Measurements from ENCODE around the gene HLA-DQB2. TPM values are rescaled to one million over a fixed set of nuclear protein-coding genes. Genes with fewer than 3 reads are reported as not detected.

Gene HLA-DQB2
- total RNA-seq (2012; rRNA removed) (not detected in 2 replicates), polyA plus RNA-seq (2012; rRNA removed) (not detected in 2 replicates), Bru-seq, nascent RNA (not detected), BruChase-seq, experiment 1, labeled RNA remaining after a 6-hour chase (not detected), BruChase-seq, experiment 2, labeled RNA remaining after a 2-hour chase (not detected)
- polyA plus RNA-seq (2012; cell fraction: cytosol; rRNA removed) = not detected in 2 replicates
- not detected in 2 replicates for polyA plus RNA-seq (2012; cell fraction: nucleus; rRNA removed; ENCODE audit: low replicate concordance)
- long read RNA-seq = 0 reads

- Histone ChIP-seq H3K27ac (ENCODE audit: insufficient read depth, low read length) (no peak within 1 kb of the TSS), H3K9me1 (ENCODE audit: insufficient read depth, low read length) (no peaks in the 10 kb centered on the region), H4K5ac (ENCODE audit: low read depth, low read length) (no peak within 1 kb of the TSS), H4K20me1 (ENCODE audit: insufficient read depth, low read length) (no peaks in the 10 kb centered on the region), H2AFZ (replicated peaks; ENCODE audit: low read length, poor library complexity) (no peak within 1 kb of the TSS), H3K9me3 (ENCODE audit: control insufficient read depth, insufficient read depth, low read length) (no peaks in the 10 kb centered on the region), H3K18ac (ENCODE audit: low read depth, low read length) (no peak within 1 kb of the TSS), H2BK15ac (ENCODE audit: low read depth, low read length) (no peak within 1 kb of the TSS), H4K8ac (ENCODE audit: low read depth in 2 of 2, low read length in 2 of 2) (no peak within 1 kb of the TSS), H3K36me3 (ENCODE audit: control insufficient read depth, insufficient read depth, low read length) (no peaks in the 10 kb centered on the region), H3K4ac (ENCODE audit: low read depth, low read length) (no peak within 1 kb of the TSS), H2AK9ac (replicated peaks; ENCODE audit: low read depth, low read length, poor library complexity) (no peak within 1 kb of the TSS), H3K4me2 (ENCODE audit: low read depth, low read length) (no peak within 1 kb of the TSS), H3K4me3 (ENCODE audit: insufficient read depth, low read depth, low read length) (no peak within 1 kb of the TSS), H3K9ac (ENCODE audit: low read depth, low read length) (no peak within 1 kb of the TSS), H2AK5ac (ENCODE audit: low read depth, low read length) (no peak within 1 kb of the TSS), H3K27me3 (ENCODE audit: control insufficient read depth, insufficient read depth, low read length) (peaks cover 4% of the 10 kb centered on the region), H3K56ac (ENCODE audit: extremely low read depth, insufficient read depth, low read length) (no peak within 1 kb of the TSS), H4K91ac (ENCODE audit: insufficient read depth, low read depth, low read length) (no peak within 1 kb of the TSS), H3K4me1 (ENCODE audit: control insufficient read depth, insufficient read depth, low read length) (no peaks in the 10 kb centered on the region), H3K79me1 (ENCODE audit: low read depth in 1 of 2, low read length in 2 of 2) (no peaks in the 10 kb centered on the region), H2BK20ac (ENCODE audit: low read depth, low read length) (no peak within 1 kb of the TSS), H3K14ac (replicated peaks; ENCODE audit: low read depth, low read length) (no peak within 1 kb of the TSS), H2BK5ac (ENCODE audit: low read depth, low read length, poor library complexity, severe bottlenecking) (no peak within 1 kb of the TSS), H3K23ac (ENCODE audit: low read depth, low read length) (no peak within 1 kb of the TSS), H2BK120ac (ENCODE audit: low read depth, low read length) (no peak within 1 kb of the TSS)
- intact Hi-C loops (cut with micrococcal nuclease) (no loop called here), in situ Hi-C loops (cut with MboI; ENCODE audit: low sequenced_read_pairs) (loop anchor here (5.0 kb wide), 1 partner anchor 101 kb away; no protein-coding TSS in a partner anchor), dilution Hi-C loops (cut with HindIII; ENCODE audit: low sequenced_read_pairs, unreplicated experiment) (no loop called here)
- no TSS peak for BruUV-seq (replicated peaks)
- ChIA-PET CTCF (no interaction called here), POLR2A (ENCODE audit: unreplicated experiment) (no interaction called here)
- TF ChIP-seq ELK1 (IDR thresholded peaks at IDR 0.05; ENCODE audit: borderline replicate concordance, low read depth, low read length) = no peak
- ATAC-seq (ENCODE audit: low read depth) = no peak
- no CpG with 5 or more reads among the region's 4 CpGs for WGBS, 2 experiments (ENCODE audit: extremely low coverage in 2 of 2, insufficient read length in 1 of 2)
- DNase-seq = no peak
Observed at GRCh38 chr6:32763421-32763820, at the start of gene HLA-DQB2. TSS of gene HLA-DQB2 (minus strand) at chr6:32763532. CDS start at chr6:32763470, 62 bp downstream.
